Kidney (tissue), 14 donors: Measurements from ENCODE around the gene PRDX6. TPM values are rescaled to one million over a fixed set of nuclear protein-coding genes. Genes with fewer than 3 reads are reported as not detected.

Source experiments
- DNase-seq, 5 donors: peaks; one replicate each; pipeline ENCODE4 v3.0.0-alpha.2; 2013 to 2020
- FAIRE-seq: peaks from 2 replicates; lab custom pipeline; 2012; peaks lifted over from hg19 to GRCh38; lab: Jason Lieb, UNC
- H3K27ac ChIP-seq, 2 donors: one replicate each; pipeline ENCODE4 v1.7.0; 2013; ENCODE audit warnings: low read depth in 2 of 2, low read length in 2 of 2, inconsistent platforms in 1 of 2
- H3K27me3 ChIP-seq: one replicate; pipeline ENCODE4 v1.7.1; 2013; ENCODE audit warnings: low read length, inconsistent platforms; ENCODE audit not compliant: control insufficient read depth, insufficient read depth
- H3K36me3 ChIP-seq, 3 donors: one replicate each; pipeline versions ENCODE4 v1.7.0 to v1.7.1; 2013; ENCODE audit warnings: low read length in 3 of 3, control low read depth in 1 of 3, inconsistent platforms in 1 of 3; ENCODE audit not compliant: insufficient read depth in 3 of 3, control insufficient read depth in 2 of 3
- H3K4me1 ChIP-seq, 3 donors: one replicate each; pipeline versions ENCODE4 v1.7.0 to v1.7.1; 2013; ENCODE audit warnings: low read length in 3 of 3, inconsistent platforms in 1 of 3, low read depth in 1 of 3; ENCODE audit not compliant: control insufficient read depth in 2 of 3, insufficient read depth in 2 of 3
- H3K4me3 ChIP-seq, 3 donors: one replicate each; pipeline versions ENCODE4 v1.7.0 to v1.8.1; 2013; ENCODE audit warnings: low read length in 3 of 3, control low read depth in 1 of 3, inconsistent platforms in 1 of 3
- H3K9ac ChIP-seq, 3 donors: one replicate each; pipeline versions ENCODE4 v1.7.0 to v1.7.1; 2013; ENCODE audit warnings: low read length in 3 of 3, control low read depth in 1 of 3, inconsistent platforms in 1 of 3
- H3K9me3 ChIP-seq, 3 donors: one replicate each; pipeline versions ENCODE4 v1.7.0 to v1.7.1; 2013; ENCODE audit warnings: low read length in 3 of 3, control low read depth in 1 of 3, inconsistent platforms in 1 of 3; ENCODE audit not compliant: control insufficient read depth in 2 of 3, insufficient read depth in 1 of 3
- intact Hi-C: fragments of 100-400 bp; cut with DNase I; formaldehyde crosslinking; loops from one replicate; pipeline ENCODE4 v1.11.1; 2022
- polyA plus RNA-seq: library from polyadenylated mRNA; stranded (reverse); fragments of 350-450 nt; fragmentation: Illumina TruSeq; extraction: RNeasy Lipid Tissue Mini Kit (QIAGEN cat#74804); gene quantifications from one replicate; pipeline ENCODE4 v1.2.3, GENCODE V29; 2014; ENCODE audit warnings: low read depth, low replicate concordance; ENCODE audit not compliant: insufficient read depth
- total RNA-seq: library from RNA; stranded (reverse); fragmentation: NEBNext Ultra II Directional; extraction: Animal tissue kit (Norgen Biotek cat#: 25700); gene quantifications from one replicate; pipeline ENCODE4 v1.2.1, GENCODE V29; 2021
- TF ChIP-seq, protein P1 (sequence below): IDR thresholded peaks from 3 replicates; pipeline ENCODE4 v1.5.1; 2012; ENCODE audit warnings: mild to moderate bottlenecking, moderate library complexity, borderline replicate concordance; ENCODE audit not compliant: insufficient read depth; ENCODE audit errors: extremely low read depth
- donor health status: control.
- donor health status: control.
- donor health status: control.
- donor health status: control.
- donor health status: control.
- donor health status: DM: yes; HTN: yes; CAD: no.
- donor health status: Normal renal cell carcinoma (clear cell type).

The PRDX6 gene
- total and polyA plus RNA-seq, 2 donors from 2014 or later = 280 to 563 TPM

DNA sequence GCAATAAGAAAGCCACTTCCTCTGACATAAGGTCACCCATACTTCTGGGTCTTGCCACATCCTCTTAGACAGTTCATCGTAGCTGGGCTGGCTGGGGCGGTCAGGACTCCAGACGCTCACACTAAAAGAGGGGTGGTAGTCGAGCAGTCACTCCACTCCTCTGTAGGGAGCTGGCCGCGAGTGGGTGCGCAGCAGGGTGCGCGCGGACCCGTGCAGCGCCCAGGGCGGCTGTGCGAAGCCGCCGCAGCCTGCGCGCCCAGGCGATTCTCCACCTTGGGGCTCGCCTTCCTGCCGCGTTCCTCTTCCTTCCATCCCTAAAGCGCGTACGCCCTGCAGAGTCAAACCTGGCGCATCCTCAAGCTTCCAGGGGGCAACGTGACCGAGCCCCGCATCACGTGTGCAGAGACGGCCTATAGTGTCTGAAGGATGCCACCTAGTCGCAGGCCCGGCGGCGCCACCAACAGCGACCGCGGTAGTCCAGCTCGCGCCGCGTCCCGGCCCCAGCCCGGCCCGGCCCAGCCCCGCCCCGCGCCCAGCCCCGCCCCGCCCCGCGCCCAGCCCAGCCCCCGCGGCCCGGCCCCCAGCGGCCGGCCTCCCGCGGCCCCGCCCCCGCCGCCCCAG, 360 bp upstream of the PRDX6 start:
- no peaks in the 10 kb centered on the region for H3K9me3 ChIP-seq
- H3K4me1 ChIP-seq = peaks cover 2 to 30% (median 24%) of the 10 kb centered on the region in 3 donors
- FAIRE-seq (no peak), DNase-seq (peak; percentile 92 to 98 (median 94))
- H3K36me3 ChIP-seq = peaks cover 7 to 12% (median 11%) of the 10 kb centered on the region in 3 donors
- H3K27ac ChIP-seq = peak overlapping the region; percentile 92 to 98
- peak overlapping the region; percentile 80 to 91 (median 86) for H3K4me3 ChIP-seq
- TF ChIP-seq, protein P1, sequence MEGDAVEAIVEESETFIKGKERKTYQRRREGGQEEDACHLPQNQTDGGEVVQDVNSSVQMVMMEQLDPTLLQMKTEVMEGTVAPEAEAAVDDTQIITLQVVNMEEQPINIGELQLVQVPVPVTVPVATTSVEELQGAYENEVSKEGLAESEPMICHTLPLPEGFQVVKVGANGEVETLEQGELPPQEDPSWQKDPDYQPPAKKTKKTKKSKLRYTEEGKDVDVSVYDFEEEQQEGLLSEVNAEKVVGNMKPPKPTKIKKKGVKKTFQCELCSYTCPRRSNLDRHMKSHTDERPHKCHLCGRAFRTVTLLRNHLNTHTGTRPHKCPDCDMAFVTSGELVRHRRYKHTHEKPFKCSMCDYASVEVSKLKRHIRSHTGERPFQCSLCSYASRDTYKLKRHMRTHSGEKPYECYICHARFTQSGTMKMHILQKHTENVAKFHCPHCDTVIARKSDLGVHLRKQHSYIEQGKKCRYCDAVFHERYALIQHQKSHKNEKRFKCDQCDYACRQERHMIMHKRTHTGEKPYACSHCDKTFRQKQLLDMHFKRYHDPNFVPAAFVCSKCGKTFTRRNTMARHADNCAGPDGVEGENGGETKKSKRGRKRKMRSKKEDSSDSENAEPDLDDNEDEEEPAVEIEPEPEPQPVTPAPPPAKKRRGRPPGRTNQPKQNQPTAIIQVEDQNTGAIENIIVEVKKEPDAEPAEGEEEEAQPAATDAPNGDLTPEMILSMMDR = no peak
- intact Hi-C loops = no loop called here
- H3K27me3 ChIP-seq = no peaks in the 10 kb centered on the region
- peak overlapping the region; percentile 76 to 87 (median 83) for H3K9ac ChIP-seq

- Histone ChIP-seq H3K9ac (peak overlapping the region; percentile 79 to 98 (median 86)), H3K9me3 (no peaks in the 10 kb centered on the region), H3K27ac (peak overlapping the region; percentile 98 to 99), H3K36me3 (peaks cover 14 to 26% (median 19%) of the 10 kb centered on the region in 3 donors), H3K4me1 (peaks cover 2 to 30% (median 24%) of the 10 kb centered on the region in 3 donors), H3K4me3 (peak overlapping the region; percentile 81 to 88 (median 88)), H3K27me3 (no peaks in the 10 kb centered on the region)
- FAIRE-seq = no peak
- DNase-seq = peak in 4 of 5 donors; percentile 39 to 77 (median 72)
- intact Hi-C loops = no loop called here
- TF ChIP-seq, protein P1 = no peak
Observed at GRCh38 chr1:173478094-173478674, 1.0 kb downstream of the PRDX6 start.

GRCh38 chr1:173479649-173480048, 2.5 kb downstream of the PRDX6 start:
- TF ChIP-seq, protein P1 = no peak
- Histone ChIP-seq H3K9ac (peak overlapping the region in 1 of 3 donors; percentile 86), H3K4me3 (peak overlapping the region in 1 of 3 donors; percentile 81), H3K36me3 (peaks cover 14 to 32% (median 21%) of the 10 kb centered on the region in 3 donors), H3K9me3 (no peaks in the 10 kb centered on the region), H3K27me3 (no peaks in the 10 kb centered on the region), H3K4me1 (peaks cover 2 to 19% (median 13%) of the 10 kb centered on the region in 3 donors), H3K27ac (peak overlapping the region in 1 of 2 donors; percentile 12)
- DNase-seq (no peak), FAIRE-seq (no peak)
- intact Hi-C loops = no loop called here
